ENCODE results near the gene MPRIP. TPM values are rescaled to one million over a fixed set of nuclear protein-coding genes. Genes with fewer than 3 reads are reported as not detected.

The MPRIP gene
- total and polyA plus RNA-seq, 7 donors, result 43.2 to 113 (median 77.4) TPM

GRCh38 chr17:17229416-17230384 is 187.4 kb downstream of the MPRIP start:
- H3K27me3 ChIP-seq, result no peaks in the 10 kb centered on the region
- no peak overlapping the region for H3K4me3 ChIP-seq
- peaks cover 32 to 81% (median 67%) of the 10 kb centered on the region in 4 donors for H3K36me3 ChIP-seq
- H3K27ac ChIP-seq, result no peak overlapping the region
- DNase-seq, result no peak
- no peaks in the 10 kb centered on the region for H3K9me3 ChIP-seq
- intact Hi-C loops (cut with DNase I), result no loop called here
- H3K4me1 ChIP-seq, result peaks cover 0 to 11% (median 9%) of the 10 kb centered on the region in 4 donors
- TF ChIP-seq POLR2A (IDR thresholded peaks at IDR 0.05) (no peak), CTCF (IDR thresholded peaks at IDR 0.05) (no peak), POLR2AphosphoS5 (IDR thresholded peaks at IDR 0.05) (no peak), EP300 (IDR thresholded peaks at IDR 0.05) (no peak)
- WGBS, 2 donors, result 93% methylated on average over 26 of the region's 26 CpGs

GRCh38 chr17:17231621-17232302 is 189.5 kb downstream of the MPRIP start:
- intact Hi-C loops (cut with DNase I), result no loop called here
- Histone ChIP-seq H3K4me1 (peaks cover 0 to 28% (median 24%) of the 10 kb centered on the region in 4 donors), H3K36me3 (peaks cover 12 to 60% (median 47%) of the 10 kb centered on the region in 4 donors)

GRCh38 chr17:17232303-17232621 is 190.0 kb downstream of the MPRIP start:
- H3K4me1 ChIP-seq, result peaks cover 0 to 28% (median 24%) of the 10 kb centered on the region in 4 donors

More at GRCh38 chr17:17231621-17232302, 189.5 kb downstream of the MPRIP start:
- Histone ChIP-seq H3K27ac (no peak overlapping the region), H3K9me3 (no peaks in the 10 kb centered on the region), H3K4me3 (no peak overlapping the region), H3K27me3 (no peaks in the 10 kb centered on the region)
- 71 to 85% methylated on average over 16 of the region's 16 CpGs for WGBS, 2 donors
- peak; percentile 40 for DNase-seq
- TF ChIP-seq EP300 (IDR thresholded peaks at IDR 0.05) (no peak), POLR2AphosphoS5 (IDR thresholded peaks at IDR 0.05) (no peak), CTCF (IDR thresholded peaks at IDR 0.05) (no peak), POLR2A (IDR thresholded peaks at IDR 0.05) (no peak)

More at GRCh38 chr17:17232303-17232621, 190.0 kb downstream of the MPRIP start:
- no peaks in the 10 kb centered on the region for H3K27me3 ChIP-seq
- intact Hi-C loops (cut with DNase I), result no loop called here
- no peak for TF ChIP-seq POLR2A (IDR thresholded peaks at IDR 0.05)
- no peak for TF ChIP-seq EP300 (IDR thresholded peaks at IDR 0.05)
- TF ChIP-seq CTCF (IDR thresholded peaks at IDR 0.05), result no peak
- no peak overlapping the region for H3K27ac ChIP-seq
- peaks cover 7 to 55% (median 42%) of the 10 kb centered on the region in 4 donors for H3K36me3 ChIP-seq
- H3K4me3 ChIP-seq, result no peak overlapping the region
- no peak for DNase-seq
- no peaks in the 10 kb centered on the region for H3K9me3 ChIP-seq
- 82 to 84% methylated on average over 11 of the region's 11 CpGs for WGBS, 2 donors

All from sigmoid colon (tissue), 7 donors.